ENCODE data around the gene IMPDH1.
A peak's percentile ranks its signal among the peaks of the same experiment; 100 is the strongest.

IMPDH1 gene

GRCh38 chr7:128456255-128456725 lies 46.5 kb upstream of the IMPDH1 start:
- no peaks in the 10 kb centered on the region for H3K36me3 ChIP-seq (replicated peaks; ENCODE audit: insufficient read depth, low read length)
- H3F3A ChIP-seq (ENCODE audit: insufficient read depth, low read length), result peaks cover 25% of the 10 kb centered on the region
- no peak for TF ChIP-seq EZH2 (optimal IDR thresholded peaks at IDR 0.05; ENCODE audit: low read depth, low read length)
- TF ChIP-seq, protein P1, sequence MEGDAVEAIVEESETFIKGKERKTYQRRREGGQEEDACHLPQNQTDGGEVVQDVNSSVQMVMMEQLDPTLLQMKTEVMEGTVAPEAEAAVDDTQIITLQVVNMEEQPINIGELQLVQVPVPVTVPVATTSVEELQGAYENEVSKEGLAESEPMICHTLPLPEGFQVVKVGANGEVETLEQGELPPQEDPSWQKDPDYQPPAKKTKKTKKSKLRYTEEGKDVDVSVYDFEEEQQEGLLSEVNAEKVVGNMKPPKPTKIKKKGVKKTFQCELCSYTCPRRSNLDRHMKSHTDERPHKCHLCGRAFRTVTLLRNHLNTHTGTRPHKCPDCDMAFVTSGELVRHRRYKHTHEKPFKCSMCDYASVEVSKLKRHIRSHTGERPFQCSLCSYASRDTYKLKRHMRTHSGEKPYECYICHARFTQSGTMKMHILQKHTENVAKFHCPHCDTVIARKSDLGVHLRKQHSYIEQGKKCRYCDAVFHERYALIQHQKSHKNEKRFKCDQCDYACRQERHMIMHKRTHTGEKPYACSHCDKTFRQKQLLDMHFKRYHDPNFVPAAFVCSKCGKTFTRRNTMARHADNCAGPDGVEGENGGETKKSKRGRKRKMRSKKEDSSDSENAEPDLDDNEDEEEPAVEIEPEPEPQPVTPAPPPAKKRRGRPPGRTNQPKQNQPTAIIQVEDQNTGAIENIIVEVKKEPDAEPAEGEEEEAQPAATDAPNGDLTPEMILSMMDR (IDR thresholded peaks at IDR 0.05; ENCODE audit: low read length), result no peak
- no peak for TF ChIP-seq EZH2phosphoT487 (IDR thresholded peaks at IDR 0.05; ENCODE audit: low read length)
- no peaks in the 10 kb centered on the region; the same call in 1 of the 2 replicates for H3K27me3 ChIP-seq (replicated peaks; ENCODE audit: insufficient read depth, low read length)
- DNase-seq, result peak; percentile 44
- H3K9me2 ChIP-seq (replicated peaks; ENCODE audit: insufficient read depth, low read length), result no peaks in the 10 kb centered on the region
- H4K20me1 ChIP-seq (ENCODE audit: insufficient read depth, low read length), result 0 out of 2 replicates have a peak, but pooled peaks cover 5% of the 10 kb centered on the region
- H3K4me2 ChIP-seq (ENCODE audit: low read depth, low read length), result peak overlapping the region; percentile 71
- H3K27ac ChIP-seq (ENCODE audit: low read length), result peak overlapping the region; percentile 35; the same call in 1 of the 2 replicates
- peak overlapping the region; percentile 90 for H3K4me3 ChIP-seq (ENCODE audit: low read length)
- peaks cover 22% of the 10 kb centered on the region for H3K79me2 ChIP-seq (ENCODE audit: low read length)
- peak overlapping the region; percentile 95 for H2AFZ ChIP-seq (ENCODE audit: low read length)
- peaks cover 35% of the 10 kb centered on the region for H3K4me1 ChIP-seq (ENCODE audit: low read length)
- H3K9me3 ChIP-seq (replicated peaks; ENCODE audit: insufficient read depth, low read length), result no peaks in the 10 kb centered on the region
- peak overlapping the region; percentile 78 for H3K9ac ChIP-seq (ENCODE audit: low read length)

- H3K36me3 ChIP-seq (replicated peaks; ENCODE audit: insufficient read depth, low read length), result no peaks in the 10 kb centered on the region
- no peaks in the 10 kb centered on the region; the same call in 1 of the 2 replicates for H3K27me3 ChIP-seq (replicated peaks; ENCODE audit: insufficient read depth, low read length)
- peak; percentile 99 for DNase-seq
- H3K9me2 ChIP-seq (replicated peaks; ENCODE audit: insufficient read depth, low read length), result no peaks in the 10 kb centered on the region
- peaks cover 22% of the 10 kb centered on the region for H3K79me2 ChIP-seq (ENCODE audit: low read length)
- H3K9ac ChIP-seq (ENCODE audit: low read length), result peak within 1 kb of the TSS; percentile 78
- H3K4me1 ChIP-seq (ENCODE audit: low read length), result peaks cover 35% of the 10 kb centered on the region
- peak within 1 kb of the TSS; percentile 90 for H3K4me3 ChIP-seq (ENCODE audit: low read length)
- H3K4me2 ChIP-seq (ENCODE audit: low read depth, low read length), result peak within 1 kb of the TSS; percentile 71
- no peaks in the 10 kb centered on the region for H3K9me3 ChIP-seq (replicated peaks; ENCODE audit: insufficient read depth, low read length)
- H3K27ac ChIP-seq (ENCODE audit: low read length), result peak within 1 kb of the TSS; percentile 35; the same call in 1 of the 2 replicates
- H2AFZ ChIP-seq (ENCODE audit: low read length), result peak within 1 kb of the TSS; percentile 95
- TF ChIP-seq EZH2phosphoT487 (IDR thresholded peaks at IDR 0.05; ENCODE audit: low read length) (no peak), EZH2 (optimal IDR thresholded peaks at IDR 0.05; ENCODE audit: low read depth, low read length) (no peak)
- TF ChIP-seq, protein P1 (IDR thresholded peaks at IDR 0.05; ENCODE audit: low read length), result no peak
- H3F3A ChIP-seq (ENCODE audit: insufficient read depth, low read length), result peaks cover 25% of the 10 kb centered on the region
- 0 out of 2 replicates have a peak, but pooled peaks cover 5% of the 10 kb centered on the region for H4K20me1 ChIP-seq (ENCODE audit: insufficient read depth, low read length)
These were observed 45.9 kb upstream of the IMPDH1 start, which contains the start of gene HILPDA for GRCh38 chr7:128455543-128456254. HILPDA (plus strand) TSS chr7:128455878; CDS start chr7:128457269, 1,391 bp downstream.

DNA sequence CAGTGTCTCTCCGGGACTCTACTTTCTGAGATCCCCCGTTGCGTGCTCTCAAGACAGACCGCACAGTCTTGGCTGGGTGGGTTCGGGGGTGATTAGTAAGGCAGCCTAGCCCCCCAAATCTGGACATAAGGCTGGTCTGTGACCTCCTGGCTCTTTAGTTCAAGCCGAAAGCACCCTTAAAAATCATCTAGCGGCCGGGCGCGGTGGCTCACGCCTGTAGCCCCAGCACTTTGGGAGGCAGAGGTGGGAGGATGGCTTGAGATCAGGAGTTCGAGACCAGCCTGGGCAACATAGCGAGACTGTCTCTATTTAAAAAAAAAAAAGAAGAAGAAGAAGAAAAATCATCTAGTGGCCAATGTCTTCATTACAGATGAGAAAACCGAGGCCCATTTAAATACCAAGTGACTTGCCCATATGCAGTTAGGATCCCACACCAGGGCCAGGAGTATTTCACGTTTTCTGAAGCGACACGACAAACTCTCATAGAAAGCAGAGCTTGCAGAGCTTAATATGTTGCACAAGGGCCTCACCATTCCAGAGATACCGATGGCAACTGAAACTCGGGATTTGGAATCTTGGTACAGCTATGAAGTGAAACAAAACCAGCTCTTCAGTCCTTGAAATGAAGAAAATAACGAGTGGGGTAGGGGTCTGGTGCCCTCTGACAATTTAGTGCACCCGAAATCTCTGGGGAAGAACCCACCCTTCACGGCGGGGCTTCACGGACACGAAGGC lies 45.2 kb upstream of the IMPDH1 start:
- Histone ChIP-seq H3F3A (ENCODE audit: insufficient read depth, low read length) (peaks cover 25% of the 10 kb centered on the region), H3K9me2 (replicated peaks; ENCODE audit: insufficient read depth, low read length) (no peaks in the 10 kb centered on the region), H3K27me3 (replicated peaks; ENCODE audit: insufficient read depth, low read length) (no peaks in the 10 kb centered on the region; the same call in 1 of the 2 replicates), H4K20me1 (ENCODE audit: insufficient read depth, low read length) (0 out of 2 replicates have a peak, but pooled peaks cover 4% of the 10 kb centered on the region), H3K4me2 (ENCODE audit: low read depth, low read length) (peak overlapping the region; percentile 71), H2AFZ (ENCODE audit: low read length) (peak overlapping the region; percentile 95), H3K4me3 (ENCODE audit: low read length) (peak overlapping the region; percentile 90), H3K36me3 (replicated peaks; ENCODE audit: insufficient read depth, low read length) (no peaks in the 10 kb centered on the region), H3K4me1 (ENCODE audit: low read length) (peaks cover 35% of the 10 kb centered on the region), H3K27ac (ENCODE audit: low read length) (peak overlapping the region; percentile 30; the same call in 1 of the 2 replicates), H3K9ac (ENCODE audit: low read length) (peak overlapping the region; percentile 62), H3K9me3 (replicated peaks; ENCODE audit: insufficient read depth, low read length) (no peaks in the 10 kb centered on the region), H3K79me2 (ENCODE audit: low read length) (peaks cover 19% of the 10 kb centered on the region)
- peak; percentile 59 for DNase-seq
- TF ChIP-seq EZH2 (optimal IDR thresholded peaks at IDR 0.05; ENCODE audit: low read depth, low read length) (no peak), EZH2phosphoT487 (IDR thresholded peaks at IDR 0.05; ENCODE audit: low read length) (no peak)
- TF ChIP-seq, protein P1 (IDR thresholded peaks at IDR 0.05; ENCODE audit: low read length), result no peak; the same call in 1 of the 2 replicates
